KMS-11 (cell line): ENCODE results near the gene GAGE13.
"Not testable (repeated sequence)": the region's sequence is repeated elsewhere in the genome, so short reads cannot be mapped to it uniquely, and the experiment has no call there.

Source experiments
- H2AFZ ChIP-seq: fragments of 200-600 bp; sonication (generic); 2 replicates; pipeline ENCODE4 v1.6.1; 2016; ENCODE audit warnings: antibody characterized with exemption, mixed run types, low read depth
- H3K27ac ChIP-seq: fragments of 200-600 bp; sonication (generic); 2 replicates; pipeline ENCODE4 v1.6.1; 2016; ENCODE audit warnings: mild to moderate bottlenecking, mixed run types
- H3K27me3 ChIP-seq: fragments of 200-600 bp; sonication (generic); 2 replicates; pipeline ENCODE4 v1.6.1; 2017; ENCODE audit warnings: mild to moderate bottlenecking, low read depth, mixed run types, moderate library complexity; ENCODE audit not compliant: insufficient read depth
- H3K36me3 ChIP-seq: fragments of 200-600 bp; sonication (generic); 2 replicates; pipeline ENCODE4 v1.6.1; 2017; ENCODE audit warnings: mild to moderate bottlenecking, mixed run types; ENCODE audit not compliant: insufficient read depth
- H3K4me1 ChIP-seq: fragments of 200-600 bp; sonication (generic); 2 replicates; pipeline ENCODE4 v1.6.1; 2016; ENCODE audit warnings: mild to moderate bottlenecking, low read depth, mixed run types; ENCODE audit not compliant: poor library complexity, severe bottlenecking
- H3K4me2 ChIP-seq: fragments of 200-600 bp; sonication (generic); 2 replicates; pipeline ENCODE4 v1.7.0; 2016; ENCODE audit warnings: mild to moderate bottlenecking, mixed run types
- H3K4me3 ChIP-seq: fragments of 200-600 bp; sonication (generic); IDR thresholded peaks from 2 replicates; pipeline ENCODE4 v1.6.1; 2017; ENCODE audit warnings: low read depth, low read length, mixed read lengths; ENCODE audit not compliant: insufficient read depth
- H3K79me2 ChIP-seq: fragments of 200-600 bp; sonication (generic); 2 replicates; pipeline ENCODE4 v1.6.1; 2016; ENCODE audit warnings: low read depth, mixed run types; ENCODE audit not compliant: insufficient read depth
- H3K9ac ChIP-seq: fragments of 200-600 bp; sonication (generic); 2 replicates; pipeline ENCODE4 v1.6.1; 2016; ENCODE audit warnings: mild to moderate bottlenecking, mixed run types
- H4K20me1 ChIP-seq: fragments of 200-600 bp; sonication (generic); 2 replicates; pipeline ENCODE4 v1.6.1; 2016; ENCODE audit warnings: mild to moderate bottlenecking, mixed run types; ENCODE audit not compliant: insufficient read depth
- TF ChIP-seq, protein P1 (sequence below): fragments of 200-600 bp; sonication (generic); conservative IDR thresholded peaks from 2 replicates; pipeline ENCODE4 v1.6.1; 2017; ENCODE audit warnings: low read depth, mild to moderate bottlenecking, antibody characterized with exemption, low read length, moderate library complexity, mixed read lengths

GAGE13 gene

DNA sequence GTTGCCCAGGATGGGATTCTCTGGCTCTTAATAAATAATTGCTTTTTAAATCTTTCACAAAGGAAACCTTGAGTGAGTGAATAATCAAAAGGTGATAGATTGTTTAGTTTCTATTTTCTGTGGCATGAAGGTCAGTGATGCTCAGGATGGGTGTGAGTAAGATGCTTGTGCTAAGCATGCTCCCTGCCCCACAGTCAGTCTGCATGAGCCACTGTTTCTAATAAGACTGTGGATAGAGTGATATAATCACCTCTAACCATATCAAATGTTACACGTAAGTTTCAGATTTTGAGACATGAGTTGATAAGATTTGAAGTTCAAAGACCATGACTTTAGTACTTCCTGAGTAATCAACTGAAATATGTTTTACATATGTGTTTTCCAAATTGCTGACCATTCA is 30.7 kb upstream of the GAGE13 start:
- no peak overlapping the region for H3K4me2 ChIP-seq
- H3K79me2 ChIP-seq: no peaks in the 10 kb centered on the region
- H3K4me1 ChIP-seq: no peaks in the 10 kb centered on the region
- H3K9ac ChIP-seq: no peak overlapping the region
- H2AFZ ChIP-seq: no peak overlapping the region
- TF ChIP-seq, protein P1, sequence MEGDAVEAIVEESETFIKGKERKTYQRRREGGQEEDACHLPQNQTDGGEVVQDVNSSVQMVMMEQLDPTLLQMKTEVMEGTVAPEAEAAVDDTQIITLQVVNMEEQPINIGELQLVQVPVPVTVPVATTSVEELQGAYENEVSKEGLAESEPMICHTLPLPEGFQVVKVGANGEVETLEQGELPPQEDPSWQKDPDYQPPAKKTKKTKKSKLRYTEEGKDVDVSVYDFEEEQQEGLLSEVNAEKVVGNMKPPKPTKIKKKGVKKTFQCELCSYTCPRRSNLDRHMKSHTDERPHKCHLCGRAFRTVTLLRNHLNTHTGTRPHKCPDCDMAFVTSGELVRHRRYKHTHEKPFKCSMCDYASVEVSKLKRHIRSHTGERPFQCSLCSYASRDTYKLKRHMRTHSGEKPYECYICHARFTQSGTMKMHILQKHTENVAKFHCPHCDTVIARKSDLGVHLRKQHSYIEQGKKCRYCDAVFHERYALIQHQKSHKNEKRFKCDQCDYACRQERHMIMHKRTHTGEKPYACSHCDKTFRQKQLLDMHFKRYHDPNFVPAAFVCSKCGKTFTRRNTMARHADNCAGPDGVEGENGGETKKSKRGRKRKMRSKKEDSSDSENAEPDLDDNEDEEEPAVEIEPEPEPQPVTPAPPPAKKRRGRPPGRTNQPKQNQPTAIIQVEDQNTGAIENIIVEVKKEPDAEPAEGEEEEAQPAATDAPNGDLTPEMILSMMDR: no peak
- no peak overlapping the region for H3K4me3 ChIP-seq
- H3K36me3 ChIP-seq: no peaks in the 10 kb centered on the region
- H4K20me1 ChIP-seq: no peaks in the 10 kb centered on the region
- H3K27ac ChIP-seq: no peak overlapping the region
- no peaks in the 10 kb centered on the region for H3K27me3 ChIP-seq

DNA sequence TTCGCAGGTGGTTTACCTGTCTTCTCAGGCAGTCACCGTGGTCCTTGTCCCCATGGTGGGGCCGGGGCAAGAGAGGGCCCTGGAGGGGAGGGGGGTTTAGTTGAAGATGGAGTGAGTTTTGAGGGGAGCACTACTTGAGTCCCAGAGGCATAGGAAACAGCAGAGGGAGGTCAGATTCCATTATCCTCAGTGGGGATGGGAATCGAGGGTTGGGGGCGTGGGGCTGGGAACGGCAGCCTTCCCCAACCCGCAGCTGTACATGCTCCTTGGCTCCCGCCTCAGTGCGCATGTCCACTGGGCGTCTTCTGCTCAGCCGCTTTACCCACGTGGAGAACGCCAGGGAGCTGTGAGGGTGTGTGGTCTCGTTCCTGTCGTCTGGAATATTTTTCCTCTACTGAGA is 28.0 kb upstream of the GAGE13 start, which contains the start of gene GAGE10:
GAGE10 (plus strand) TSS at position 301 of the 400 bp plus-strand sequence. CDS start 1,214 bp downstream, outside the sequence.
- no peak within 1 kb of the TSS for H3K4me3 ChIP-seq
- no peak within 1 kb of the TSS for H2AFZ ChIP-seq
- no peaks in the 10 kb centered on the region for H4K20me1 ChIP-seq
- H3K4me2 ChIP-seq: no peak within 1 kb of the TSS
- no peaks in the 10 kb centered on the region for H3K79me2 ChIP-seq
- no peak within 1 kb of the TSS for H3K9ac ChIP-seq
- no peaks in the 10 kb centered on the region for H3K27me3 ChIP-seq
- H3K36me3 ChIP-seq: no peaks in the 10 kb centered on the region
- H3K27ac ChIP-seq: no peak within 1 kb of the TSS
- TF ChIP-seq, protein P1: no peak
- no peaks in the 10 kb centered on the region for H3K4me1 ChIP-seq

DNA sequence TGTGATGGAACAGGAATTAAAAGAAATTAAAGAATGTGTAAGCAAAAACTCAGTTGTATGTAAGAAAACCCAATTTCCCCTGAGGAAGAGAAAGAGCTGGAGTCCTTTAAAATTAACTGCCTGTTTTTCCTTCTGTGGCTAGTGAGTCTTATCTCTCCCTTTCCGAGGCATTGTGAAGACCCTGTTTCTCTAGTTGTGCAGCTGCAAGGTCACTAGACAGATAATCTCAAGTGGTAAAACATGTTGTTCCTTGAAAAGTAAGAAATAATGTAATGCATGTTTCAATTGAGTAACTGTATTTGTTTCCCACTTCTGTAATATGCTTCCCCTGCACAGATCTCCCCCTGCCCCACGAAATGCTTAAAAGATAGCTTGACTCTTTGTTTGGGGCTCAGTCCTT is 23.6 kb upstream of the GAGE13 start:
- not testable (repeated sequence) for H3K4me3 ChIP-seq, H3K4me1 ChIP-seq, H3K9ac ChIP-seq, H4K20me1 ChIP-seq, H3K79me2 ChIP-seq, H3K4me2 ChIP-seq, H2AFZ ChIP-seq, H3K27me3 ChIP-seq, H3K27ac ChIP-seq, H3K36me3 ChIP-seq

DNA sequence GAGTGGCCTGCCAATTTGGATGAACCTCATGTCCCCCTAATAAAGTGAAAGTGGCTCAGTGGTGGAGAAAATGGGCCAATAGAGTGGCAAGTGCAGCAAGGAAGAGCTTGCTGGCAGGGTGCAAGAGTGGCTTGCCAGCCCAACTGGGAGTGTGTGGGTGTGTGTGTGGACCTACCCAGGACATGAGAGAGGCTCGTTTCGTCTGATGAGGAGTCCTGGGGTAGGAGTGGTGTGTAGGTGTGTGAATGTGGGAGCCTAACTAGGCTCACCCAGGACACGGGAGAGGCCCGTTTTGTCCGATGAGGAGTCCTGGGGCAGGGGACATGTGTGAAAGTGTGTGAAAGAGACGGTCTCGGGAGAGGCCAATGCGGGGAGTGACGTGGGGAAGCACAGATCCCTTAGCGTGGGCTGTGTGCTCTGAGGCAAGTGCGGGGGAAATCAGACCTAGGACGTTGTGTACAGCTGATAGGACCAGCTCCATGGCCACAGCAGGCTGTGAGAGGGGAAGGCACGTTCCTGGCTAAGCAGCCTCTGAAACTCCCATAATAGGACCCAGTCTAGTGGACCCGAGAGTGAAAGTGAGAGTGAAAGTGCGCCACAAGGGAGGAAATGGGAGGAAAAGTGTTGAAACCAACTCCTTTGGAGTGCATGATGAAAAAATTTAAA is 22.6 kb upstream of the GAGE13 start:
- Histone ChIP-seq H3K79me2 (no peaks in the 10 kb centered on the region), H2AFZ (no peak overlapping the region), H3K9ac (no peak overlapping the region), H3K27ac (no peak overlapping the region), H3K36me3 (no peaks in the 10 kb centered on the region), H3K4me2 (no peak overlapping the region), H3K4me3 (no peak overlapping the region), H3K27me3 (no peaks in the 10 kb centered on the region), H3K4me1 (no peaks in the 10 kb centered on the region), H4K20me1 (no peaks in the 10 kb centered on the region)
- TF ChIP-seq, protein P1: no peak

DNA sequence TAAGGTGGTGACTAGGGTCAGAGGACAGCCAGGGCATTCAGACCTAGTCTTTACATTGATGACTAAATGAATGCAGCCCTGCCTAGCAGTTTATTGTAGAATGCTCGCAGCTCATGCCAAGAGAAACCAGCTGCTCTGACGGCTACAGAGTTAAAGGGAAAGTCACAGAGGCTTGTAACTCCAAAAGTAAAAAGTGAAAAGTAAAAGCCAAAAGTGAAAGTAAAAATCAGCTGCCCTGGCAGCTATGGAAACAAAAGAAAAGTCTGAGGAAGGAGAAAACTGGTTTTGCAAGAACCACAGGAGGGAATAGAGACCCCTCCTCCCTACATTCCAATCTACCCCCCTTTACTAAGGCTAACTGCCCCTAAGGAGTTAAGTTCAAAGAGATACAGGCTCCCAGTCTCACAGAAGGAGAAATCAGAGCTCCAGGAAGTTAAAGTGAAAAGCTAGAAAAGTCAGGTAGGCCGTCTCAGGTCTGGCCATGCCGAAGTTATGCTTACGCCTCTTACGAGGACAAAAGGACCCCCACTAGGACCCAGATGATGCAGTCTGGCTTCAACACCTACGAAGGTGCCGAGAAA is 21.9 kb upstream of the GAGE13 start:
- H3K36me3 ChIP-seq: no peaks in the 10 kb centered on the region
- no peaks in the 10 kb centered on the region for H3K27me3 ChIP-seq
- no peak overlapping the region for H3K27ac ChIP-seq
- TF ChIP-seq, protein P1: no peak
- H3K4me3 ChIP-seq: no peak overlapping the region
- H3K9ac ChIP-seq: no peak overlapping the region
- no peaks in the 10 kb centered on the region for H3K4me1 ChIP-seq
- H2AFZ ChIP-seq: no peak overlapping the region
- H3K79me2 ChIP-seq: no peaks in the 10 kb centered on the region
- H3K4me2 ChIP-seq: no peak overlapping the region
- no peaks in the 10 kb centered on the region for H4K20me1 ChIP-seq
